Measurements from ENCODE around the gene AXDND1. TPM values are rescaled to one million over a fixed set of nuclear protein-coding genes. Genes with fewer than 3 reads are reported as not detected.
"Not testable (repeated sequence)": the region's sequence is repeated elsewhere in the genome, so short reads cannot be mapped to it uniquely, and the experiment has no call there.

The AXDND1 gene
- total RNA-seq, 1 experiment from 2014 or later = 0.48 TPM

DNA sequence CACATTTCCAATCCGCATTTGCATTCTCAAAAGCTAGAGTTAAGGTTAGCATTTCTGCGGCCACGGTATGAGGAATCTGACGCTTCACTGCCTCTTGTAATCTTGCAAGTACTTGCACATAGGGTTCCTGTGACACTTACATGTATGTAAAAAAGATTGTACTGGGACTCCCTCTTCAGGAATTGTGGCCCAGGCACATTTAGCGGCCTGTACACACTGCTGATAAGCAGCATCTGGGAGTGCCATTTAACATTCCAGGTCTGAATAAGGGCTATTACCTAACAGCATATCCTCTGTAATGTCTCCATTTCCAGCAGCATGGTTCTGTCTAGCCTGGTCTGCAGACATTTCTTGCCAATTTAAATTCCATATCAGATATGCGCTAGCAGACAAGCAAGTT lies 75.7 kb downstream of the AXDND1 start:
- Histone ChIP-seq H2AK5ac (ENCODE audit: insufficient read length, low read length) (no peak overlapping the region), H3K18ac (ENCODE audit: insufficient read length, low read depth, low read length) (no peak overlapping the region), H2BK20ac (ENCODE audit: low read depth, low read length, poor library complexity, severe bottlenecking) (no peak overlapping the region), H3K79me1 (ENCODE audit: insufficient read depth, low read depth, low read length, poor library complexity, severe bottlenecking) (no peaks in the 10 kb centered on the region), H3K14ac (ENCODE audit: insufficient read depth, low read length) (no peak overlapping the region), H2BK12ac (ENCODE audit: insufficient read length, low read depth, low read length) (no peak overlapping the region), H2BK5ac (ENCODE audit: insufficient read length, low read length) (no peak overlapping the region), H2AFZ (ENCODE audit: low read length) (no peak overlapping the region), H3K4me1 (ENCODE audit: insufficient read depth, low read length) (no peaks in the 10 kb centered on the region), H4K20me1 (ENCODE audit: control insufficient read depth, insufficient read depth, insufficient read length) (no peaks in the 10 kb centered on the region), H3K23ac (ENCODE audit: insufficient read length, low read depth, low read length) (no peak overlapping the region), H3K4ac (ENCODE audit: low read depth, low read length) (no peak overlapping the region), H3K23me2 (ENCODE audit: insufficient read length, low read depth, low read length, poor library complexity, severe bottlenecking) (no peaks in the 10 kb centered on the region), H3K9ac (ENCODE audit: extremely low read depth, insufficient read length, low read length) (no peak overlapping the region), H3K27ac (ENCODE audit: insufficient read length, low read depth, low read length) (no peak overlapping the region), H3K56ac (ENCODE audit: insufficient read length, low read depth, low read length) (no peak overlapping the region), H4K5ac (ENCODE audit: insufficient read length, low read depth, low read length) (no peak overlapping the region), H3K4me2 (ENCODE audit: insufficient read depth, insufficient read length, low read length) (no peak overlapping the region), H4K8ac (replicated peaks; ENCODE audit: insufficient read length, low read depth, low read length) (no peak overlapping the region), H3K79me2 (ENCODE audit: insufficient read depth, low read length) (no peaks in the 10 kb centered on the region), H3T11ph (ENCODE audit: low read length) (no peak overlapping the region), H2BK120ac (ENCODE audit: low read depth, low read length, poor library complexity, severe bottlenecking) (no peak overlapping the region), H2BK15ac (ENCODE audit: low read depth, low read length) (no peak overlapping the region), H4K91ac (ENCODE audit: insufficient read length, low read depth, low read length) (no peak overlapping the region), H3K9me3 (ENCODE audit: control insufficient read depth, low read depth, low read length) (no peaks in the 10 kb centered on the region), H3K27me3 (ENCODE audit: insufficient read depth, low read length) (no peaks in the 10 kb centered on the region)
- Mint-ChIP-seq H3K4me1 (no peaks in the 10 kb centered on the region), H3K4me3 (no peak overlapping the region), H3K36me3 (ENCODE audit: insufficient read depth in 1 of 3, low read depth in 3 of 3) (peaks cover 0 to 4% (median 0%) of the 10 kb centered on the region in 3 experiments; a peak in 2 of 7 replicates), H3K9me3 (peaks cover 4 to 7% of the 10 kb centered on the region in 2 experiments), H3K27ac (no peak overlapping the region), H3K27me3 (ENCODE audit: low read depth) (no peaks in the 10 kb centered on the region)
- TF ChIP-seq, protein P1, sequence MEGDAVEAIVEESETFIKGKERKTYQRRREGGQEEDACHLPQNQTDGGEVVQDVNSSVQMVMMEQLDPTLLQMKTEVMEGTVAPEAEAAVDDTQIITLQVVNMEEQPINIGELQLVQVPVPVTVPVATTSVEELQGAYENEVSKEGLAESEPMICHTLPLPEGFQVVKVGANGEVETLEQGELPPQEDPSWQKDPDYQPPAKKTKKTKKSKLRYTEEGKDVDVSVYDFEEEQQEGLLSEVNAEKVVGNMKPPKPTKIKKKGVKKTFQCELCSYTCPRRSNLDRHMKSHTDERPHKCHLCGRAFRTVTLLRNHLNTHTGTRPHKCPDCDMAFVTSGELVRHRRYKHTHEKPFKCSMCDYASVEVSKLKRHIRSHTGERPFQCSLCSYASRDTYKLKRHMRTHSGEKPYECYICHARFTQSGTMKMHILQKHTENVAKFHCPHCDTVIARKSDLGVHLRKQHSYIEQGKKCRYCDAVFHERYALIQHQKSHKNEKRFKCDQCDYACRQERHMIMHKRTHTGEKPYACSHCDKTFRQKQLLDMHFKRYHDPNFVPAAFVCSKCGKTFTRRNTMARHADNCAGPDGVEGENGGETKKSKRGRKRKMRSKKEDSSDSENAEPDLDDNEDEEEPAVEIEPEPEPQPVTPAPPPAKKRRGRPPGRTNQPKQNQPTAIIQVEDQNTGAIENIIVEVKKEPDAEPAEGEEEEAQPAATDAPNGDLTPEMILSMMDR (conservative IDR thresholded peaks at IDR 0.05) = no peak
- no peak for DNase-seq
- no CpG with 5 or more reads among the region's 6 CpGs for WGBS (ENCODE audit: extremely low coverage, insufficient read length, low lambda C conversion rate)

GRCh38 chr1:179442846-179443245 lies 77.1 kb downstream of the AXDND1 start:
- not testable (repeated sequence) for H4K5ac ChIP-seq (ENCODE audit: insufficient read length, low read depth, low read length); H3K9ac ChIP-seq (ENCODE audit: extremely low read depth, insufficient read length, low read length); H2BK5ac ChIP-seq (ENCODE audit: insufficient read length, low read length); H3K4ac ChIP-seq (ENCODE audit: low read depth, low read length); H4K91ac ChIP-seq (ENCODE audit: insufficient read length, low read depth, low read length); H3K4me1 Mint-ChIP-seq; H4K20me1 ChIP-seq (ENCODE audit: control insufficient read depth, insufficient read depth, insufficient read length); H3K79me2 ChIP-seq (ENCODE audit: insufficient read depth, low read length); H2BK12ac ChIP-seq (ENCODE audit: insufficient read length, low read depth, low read length); H3K9me3 Mint-ChIP-seq; H3K9me3 ChIP-seq (ENCODE audit: control insufficient read depth, low read depth, low read length); H3K36me3 Mint-ChIP-seq (ENCODE audit: insufficient read depth in 1 of 3, low read depth in 3 of 3); H3K27me3 Mint-ChIP-seq (ENCODE audit: low read depth); H2BK20ac ChIP-seq (ENCODE audit: low read depth, low read length, poor library complexity, severe bottlenecking); H3T11ph ChIP-seq (ENCODE audit: low read length); H4K8ac ChIP-seq (replicated peaks; ENCODE audit: insufficient read length, low read depth, low read length); H3K27ac Mint-ChIP-seq; H3K27ac ChIP-seq (ENCODE audit: insufficient read length, low read depth, low read length); H3K56ac ChIP-seq (ENCODE audit: insufficient read length, low read depth, low read length); H3K4me3 Mint-ChIP-seq; H2AFZ ChIP-seq (ENCODE audit: low read length); H3K4me1 ChIP-seq (ENCODE audit: insufficient read depth, low read length); H3K23me2 ChIP-seq (ENCODE audit: insufficient read length, low read depth, low read length, poor library complexity, severe bottlenecking); H3K23ac ChIP-seq (ENCODE audit: insufficient read length, low read depth, low read length); H3K14ac ChIP-seq (ENCODE audit: insufficient read depth, low read length); H2BK120ac ChIP-seq (ENCODE audit: low read depth, low read length, poor library complexity, severe bottlenecking); H3K4me2 ChIP-seq (ENCODE audit: insufficient read depth, insufficient read length, low read length); H3K18ac ChIP-seq (ENCODE audit: insufficient read length, low read depth, low read length); H2BK15ac ChIP-seq (ENCODE audit: low read depth, low read length); DNase-seq; H2AK5ac ChIP-seq (ENCODE audit: insufficient read length, low read length); H3K27me3 ChIP-seq (ENCODE audit: insufficient read depth, low read length); H3K79me1 ChIP-seq (ENCODE audit: insufficient read depth, low read depth, low read length, poor library complexity, severe bottlenecking)
- WGBS (ENCODE audit: extremely low coverage, insufficient read length, low lambda C conversion rate) = no CpG with 5 or more reads among the region's 10 CpGs
